ENCODE results near the gene REPS1.

REPS1 gene

DNA sequence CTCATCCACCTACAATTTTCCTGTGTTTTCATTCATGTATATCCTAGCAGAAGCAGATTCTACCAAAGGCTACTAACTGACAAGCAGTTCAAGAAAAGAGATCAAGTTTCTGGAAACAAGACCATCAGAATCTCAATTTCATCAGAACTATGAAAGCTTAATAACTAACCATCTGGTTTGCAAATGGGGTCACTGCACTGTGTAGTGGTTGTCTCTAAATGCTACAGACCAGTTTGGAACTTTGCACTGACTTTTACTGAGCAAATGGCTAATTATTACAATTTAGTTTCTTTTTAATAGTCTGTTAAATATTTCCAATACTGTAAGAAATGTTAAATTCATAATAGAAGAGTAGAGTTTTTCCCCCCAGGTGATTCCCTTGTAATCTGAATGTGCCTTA lies 64.5 kb downstream of the REPS1 start:
- Histone ChIP-seq H3K27ac (ENCODE audit: low read depth, low read length) (no peak overlapping the region), H3K9me3 (ENCODE audit: insufficient read depth, low read depth, low read length) (no peaks in the 10 kb centered on the region), H3K36me3 (ENCODE audit: control insufficient read depth in 1 of 2, insufficient read depth in 2 of 2, low read length in 2 of 2) (peaks cover 0 to 2% of the 10 kb centered on the region in 2 experiments), H2BK12ac (ENCODE audit: low read length) (no peak overlapping the region), H3K14ac (ENCODE audit: low read length) (no peak overlapping the region), H3K27me3 (ENCODE audit: insufficient read depth, low read length) (no peaks in the 10 kb centered on the region), H4K91ac (ENCODE audit: low read depth, low read length) (no peak overlapping the region), H3K4me1 (ENCODE audit: control insufficient read depth in 1 of 2, insufficient read depth in 2 of 2, low read length in 2 of 2) (no peaks in the 10 kb centered on the region), H4K8ac (ENCODE audit: low read depth, low read length) (no peak overlapping the region), H3K4me2 (ENCODE audit: low read length) (no peak overlapping the region), H3K18ac (ENCODE audit: low read length) (no peak overlapping the region), H2AK5ac (ENCODE audit: low read length) (no peak overlapping the region), H2AFZ (ENCODE audit: insufficient read depth, low read length, poor library complexity) (no peak overlapping the region), H3K79me2 (ENCODE audit: control insufficient read depth, insufficient read depth, low read length, poor library complexity) (no peaks in the 10 kb centered on the region), H4K12ac (ENCODE audit: low read depth, low read length) (no peak overlapping the region), H3K9ac (ENCODE audit: low read length) (no peak overlapping the region), H2BK5ac (ENCODE audit: low read depth, low read length, poor library complexity) (no peak overlapping the region), H2BK120ac (ENCODE audit: insufficient read depth, low read length, poor library complexity) (no peak overlapping the region), H3K79me1 (ENCODE audit: low read length) (no peaks in the 10 kb centered on the region), H3K4me3 (ENCODE audit: low read depth, low read length) (no peak overlapping the region), H3K4ac (ENCODE audit: low read depth, low read length) (no peak overlapping the region), H3K23ac (ENCODE audit: low read length) (no peak overlapping the region)
- DNase-seq: no peak

DNA sequence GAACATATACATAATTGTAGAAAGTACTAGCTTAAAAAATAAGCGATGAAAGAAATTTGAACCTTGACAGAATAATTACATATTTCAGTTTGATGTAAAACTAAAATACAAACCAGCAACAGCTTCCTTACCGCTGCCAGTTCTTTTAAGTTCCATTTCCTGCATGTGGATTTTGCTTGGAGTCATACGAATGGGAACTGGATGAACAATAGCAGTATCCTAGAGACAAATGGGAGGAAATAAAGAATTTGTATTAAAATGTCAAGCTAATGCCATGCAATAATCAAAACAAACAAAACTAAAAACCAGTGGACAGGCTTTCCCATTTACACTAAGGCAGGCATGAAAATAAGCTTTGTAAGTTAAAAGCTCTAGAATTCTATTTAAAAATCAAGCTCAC lies 67.1 kb downstream of the REPS1 start:
- Histone ChIP-seq H3K4me3 (ENCODE audit: low read depth, low read length) (no peak overlapping the region), H3K18ac (ENCODE audit: low read length) (no peak overlapping the region), H2AK5ac (ENCODE audit: low read length) (no peak overlapping the region), H3K23ac (ENCODE audit: low read length) (no peak overlapping the region), H3K4ac (ENCODE audit: low read depth, low read length) (no peak overlapping the region), H2AFZ (ENCODE audit: insufficient read depth, low read length, poor library complexity) (no peak overlapping the region), H3K79me1 (ENCODE audit: low read length) (no peaks in the 10 kb centered on the region), H3K79me2 (ENCODE audit: control insufficient read depth, insufficient read depth, low read length, poor library complexity) (no peaks in the 10 kb centered on the region), H3K36me3 (ENCODE audit: control insufficient read depth in 1 of 2, insufficient read depth in 2 of 2, low read length in 2 of 2) (peaks cover 0 to 6% of the 10 kb centered on the region in 2 experiments), H3K9ac (ENCODE audit: low read length) (no peak overlapping the region), H3K4me1 (ENCODE audit: control insufficient read depth in 1 of 2, insufficient read depth in 2 of 2, low read length in 2 of 2) (no peaks in the 10 kb centered on the region), H3K27ac (ENCODE audit: low read depth, low read length) (no peak overlapping the region), H3K4me2 (ENCODE audit: low read length) (no peak overlapping the region), H4K12ac (ENCODE audit: low read depth, low read length) (no peak overlapping the region), H4K91ac (ENCODE audit: low read depth, low read length) (no peak overlapping the region), H3K27me3 (ENCODE audit: insufficient read depth, low read length) (no peaks in the 10 kb centered on the region), H2BK120ac (ENCODE audit: insufficient read depth, low read length, poor library complexity) (no peak overlapping the region), H2BK12ac (ENCODE audit: low read length) (no peak overlapping the region), H3K9me3 (ENCODE audit: insufficient read depth, low read depth, low read length) (no peaks in the 10 kb centered on the region), H4K8ac (ENCODE audit: low read depth, low read length) (no peak overlapping the region), H3K14ac (ENCODE audit: low read length) (no peak overlapping the region), H2BK5ac (ENCODE audit: low read depth, low read length, poor library complexity) (no peak overlapping the region)
- DNase-seq: no peak
- WGBS (ENCODE audit: extremely low coverage, insufficient coverage, insufficient read length): no CpG with 5 or more reads among the region's 3 CpGs

DNA sequence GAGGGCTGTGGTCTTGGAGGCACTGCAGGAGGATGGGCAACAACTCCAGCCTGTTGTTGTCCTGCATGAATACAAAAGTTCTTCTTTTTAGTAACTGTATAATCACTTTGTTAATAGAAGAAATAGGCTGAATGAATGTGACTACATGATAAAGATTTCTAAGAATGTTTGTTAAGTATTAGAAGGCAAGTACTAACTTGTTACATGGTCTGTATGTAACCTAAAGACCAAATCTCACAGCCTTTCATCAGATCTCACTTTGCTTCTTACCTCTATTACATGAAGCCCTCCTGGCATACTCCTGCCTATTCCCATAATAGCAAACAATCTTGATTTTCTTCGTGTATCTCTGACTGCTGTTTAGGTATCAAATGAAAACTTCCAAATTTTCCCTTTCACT lies 73.4 kb downstream of the REPS1 start:
- no CpG with 5 or more reads among the region's 1 CpG for WGBS (ENCODE audit: extremely low coverage, insufficient coverage, insufficient read length)
- H3K79me2 ChIP-seq (ENCODE audit: control insufficient read depth, insufficient read depth, low read length, poor library complexity): no peaks in the 10 kb centered on the region
- no peak overlapping the region for H2AK5ac ChIP-seq (ENCODE audit: low read length)
- H3K4me3 ChIP-seq (ENCODE audit: low read depth, low read length): no peak overlapping the region
- no peak overlapping the region for H3K4ac ChIP-seq (ENCODE audit: low read depth, low read length)
- H2BK5ac ChIP-seq (ENCODE audit: low read depth, low read length, poor library complexity): no peak overlapping the region
- no peaks in the 10 kb centered on the region for H3K9me3 ChIP-seq (ENCODE audit: insufficient read depth, low read depth, low read length)
- H3K27me3 ChIP-seq (ENCODE audit: insufficient read depth, low read length): no peaks in the 10 kb centered on the region
- no peak overlapping the region for H2BK12ac ChIP-seq (ENCODE audit: low read length)
- no peak overlapping the region for H2BK120ac ChIP-seq (ENCODE audit: insufficient read depth, low read length, poor library complexity)
- H2AFZ ChIP-seq (ENCODE audit: insufficient read depth, low read length, poor library complexity): no peak overlapping the region
- no peak overlapping the region for H4K8ac ChIP-seq (ENCODE audit: low read depth, low read length)
- H3K79me1 ChIP-seq (ENCODE audit: low read length): no peaks in the 10 kb centered on the region
- H3K9ac ChIP-seq (ENCODE audit: low read length): no peak overlapping the region
- no peak overlapping the region for H3K14ac ChIP-seq (ENCODE audit: low read length)
- H4K91ac ChIP-seq (ENCODE audit: low read depth, low read length): no peak overlapping the region
- DNase-seq: no peak
- no peak overlapping the region for H3K4me2 ChIP-seq (ENCODE audit: low read length)
- no peak overlapping the region for H4K12ac ChIP-seq (ENCODE audit: low read depth, low read length)
- H3K23ac ChIP-seq (ENCODE audit: low read length): no peak overlapping the region
- no peaks in the 10 kb centered on the region for H3K4me1 ChIP-seq (ENCODE audit: control insufficient read depth in 1 of 2, insufficient read depth in 2 of 2, low read length in 2 of 2)
- no peak overlapping the region for H3K18ac ChIP-seq (ENCODE audit: low read length)
- peaks cover 24 to 34% of the 10 kb centered on the region in 2 experiments for H3K36me3 ChIP-seq (ENCODE audit: control insufficient read depth in 1 of 2, insufficient read depth in 2 of 2, low read length in 2 of 2)
- no peak overlapping the region for H3K27ac ChIP-seq (ENCODE audit: low read depth, low read length)

GRCh38 chr6:138912308-138912707 lies 75.7 kb downstream of the REPS1 start:
- H3K4me1 ChIP-seq (ENCODE audit: control insufficient read depth in 1 of 2, insufficient read depth in 2 of 2, low read length in 2 of 2): no peaks in the 10 kb centered on the region
- no CpG with 5 or more reads among the region's 3 CpGs for WGBS (ENCODE audit: extremely low coverage, insufficient coverage, insufficient read length)

More at GRCh38 chr6:138912308-138912707, 75.7 kb downstream of the REPS1 start:
- H2AFZ ChIP-seq (ENCODE audit: insufficient read depth, low read length, poor library complexity): no peak overlapping the region
- no peak overlapping the region for H2AK5ac ChIP-seq (ENCODE audit: low read length)
- no peak overlapping the region for H4K8ac ChIP-seq (ENCODE audit: low read depth, low read length)
- no peak overlapping the region for H3K4ac ChIP-seq (ENCODE audit: low read depth, low read length)
- H3K36me3 ChIP-seq (ENCODE audit: control insufficient read depth in 1 of 2, insufficient read depth in 2 of 2, low read length in 2 of 2): peaks cover 25 to 38% of the 10 kb centered on the region in 2 experiments
- H3K27ac ChIP-seq (ENCODE audit: low read depth, low read length): no peak overlapping the region
- no peak for DNase-seq
- no peak overlapping the region for H2BK12ac ChIP-seq (ENCODE audit: low read length)
- no peaks in the 10 kb centered on the region for H3K27me3 ChIP-seq (ENCODE audit: insufficient read depth, low read length)
- H3K79me2 ChIP-seq (ENCODE audit: control insufficient read depth, insufficient read depth, low read length, poor library complexity): no peaks in the 10 kb centered on the region
- no peak overlapping the region for H3K9ac ChIP-seq (ENCODE audit: low read length)
- no peak overlapping the region for H3K14ac ChIP-seq (ENCODE audit: low read length)
- no peak overlapping the region for H4K12ac ChIP-seq (ENCODE audit: low read depth, low read length)
- no peak overlapping the region for H4K91ac ChIP-seq (ENCODE audit: low read depth, low read length)
- H3K23ac ChIP-seq (ENCODE audit: low read length): no peak overlapping the region
- no peaks in the 10 kb centered on the region for H3K79me1 ChIP-seq (ENCODE audit: low read length)
- H3K9me3 ChIP-seq (ENCODE audit: insufficient read depth, low read depth, low read length): no peaks in the 10 kb centered on the region
- H2BK5ac ChIP-seq (ENCODE audit: low read depth, low read length, poor library complexity): no peak overlapping the region
- H3K4me3 ChIP-seq (ENCODE audit: low read depth, low read length): no peak overlapping the region
- H2BK120ac ChIP-seq (ENCODE audit: insufficient read depth, low read length, poor library complexity): no peak overlapping the region
- no peak overlapping the region for H3K18ac ChIP-seq (ENCODE audit: low read length)
- no peak overlapping the region for H3K4me2 ChIP-seq (ENCODE audit: low read length)

All from trophoblast cell (in vitro differentiated cells and primary cell).